Mucosa of descending colon (tissue), 3 donors: ENCODE measurements around the gene NOSTRIN. TPM values are rescaled to one million over a fixed set of nuclear protein-coding genes. Genes with fewer than 3 reads are reported as not detected.

Source experiments
- ATAC-seq: fragments of 200-7000 bp; cut with Tn5 transposase; one replicate; pipeline ENCODE4 v1.9.1; 2020; ENCODE audit warnings: mild to moderate bottlenecking, moderate library complexity
- DNase-seq, 3 donors: peaks; one replicate each; pipeline ENCODE4 v3.0.0-alpha.2; 2020
- H3K36me3 ChIP-seq: fragments of 200-600 bp; one replicate; pipeline ENCODE4 v1.8.0; 2021; ENCODE audit warnings: low read depth, mild to moderate bottlenecking
- H3K4me1 ChIP-seq: fragments of 200-600 bp; one replicate; pipeline ENCODE4 v1.8.0; 2021; ENCODE audit warnings: low read depth, mild to moderate bottlenecking
- H3K4me3 ChIP-seq: fragments of 200-600 bp; one replicate; pipeline ENCODE4 v1.8.0; 2021; ENCODE audit warnings: mild to moderate bottlenecking
- H3K9me3 ChIP-seq: fragments of 200-600 bp; one replicate; pipeline ENCODE4 v1.8.0; 2021; ENCODE audit warnings: mild to moderate bottlenecking
- intact Hi-C, 2 donors: fragments of 100-400 bp; cut with DNase I in 1 of 2; cut with micrococcal nuclease in 1 of 2; formaldehyde crosslinking; loops; one replicate each; pipeline versions ENCODE4 v1.11.0 to v1.11.1; 2022; cut with DNase I, micrococcal nuclease
- total RNA-seq, 3 donors: library from RNA; stranded (reverse); fragmentation: NEBNext Ultra II Directional in 2 of 3; extraction: Animal tissue kit (Norgen Biotek cat#: 25700) in 2 of 3; gene quantifications; one replicate each; pipeline versions ENCODE4 v1.2.1 to v1.2.4, GENCODE V29; 2021 to 2023
- TF ChIP-seq, protein P1 (sequence below): fragments of 200-600 bp; IDR thresholded peaks from one replicate; pipeline ENCODE4 v1.8.0; 2022; ENCODE audit warnings: antibody characterized with exemption, mild to moderate bottlenecking
- donor health status: DM: no; HTN: no; CAD: no; lungs with moderate emphysema.
- donor health status: DM: no; HTN: no; CAD: no.
- donor health status: DM: no; HTN: yes; CAD: no.

The NOSTRIN gene
- total RNA-seq, 3 donors from 2014 or later, result 27.3 to 78.7 (median 56.2) TPM

DNA sequence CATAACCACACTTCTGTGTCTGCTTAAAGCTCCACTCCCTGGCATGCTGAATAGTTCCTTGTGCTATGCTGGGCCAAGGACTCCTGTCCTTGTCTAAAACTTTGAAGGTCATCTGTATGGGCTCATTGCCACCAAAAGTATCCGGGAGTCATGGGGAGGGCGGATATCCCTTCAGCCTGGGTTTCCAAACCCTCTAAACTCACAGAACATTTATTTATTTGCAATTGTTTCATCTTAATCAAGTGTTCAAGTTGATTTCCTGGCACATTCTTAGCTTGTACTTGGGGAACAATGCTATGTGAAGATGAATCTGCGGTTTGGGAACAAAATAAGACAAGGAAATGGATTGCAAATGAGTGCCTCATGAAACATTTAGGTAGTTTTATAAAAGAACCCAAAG, 1.8 kb downstream of the NOSTRIN start:
- Histone ChIP-seq H3K36me3 (no peaks in the 10 kb centered on the region), H3K9me3 (no peaks in the 10 kb centered on the region), H3K4me3 (no peak overlapping the region), H3K4me1 (peaks cover 5% of the 10 kb centered on the region)
- TF ChIP-seq, protein P1, sequence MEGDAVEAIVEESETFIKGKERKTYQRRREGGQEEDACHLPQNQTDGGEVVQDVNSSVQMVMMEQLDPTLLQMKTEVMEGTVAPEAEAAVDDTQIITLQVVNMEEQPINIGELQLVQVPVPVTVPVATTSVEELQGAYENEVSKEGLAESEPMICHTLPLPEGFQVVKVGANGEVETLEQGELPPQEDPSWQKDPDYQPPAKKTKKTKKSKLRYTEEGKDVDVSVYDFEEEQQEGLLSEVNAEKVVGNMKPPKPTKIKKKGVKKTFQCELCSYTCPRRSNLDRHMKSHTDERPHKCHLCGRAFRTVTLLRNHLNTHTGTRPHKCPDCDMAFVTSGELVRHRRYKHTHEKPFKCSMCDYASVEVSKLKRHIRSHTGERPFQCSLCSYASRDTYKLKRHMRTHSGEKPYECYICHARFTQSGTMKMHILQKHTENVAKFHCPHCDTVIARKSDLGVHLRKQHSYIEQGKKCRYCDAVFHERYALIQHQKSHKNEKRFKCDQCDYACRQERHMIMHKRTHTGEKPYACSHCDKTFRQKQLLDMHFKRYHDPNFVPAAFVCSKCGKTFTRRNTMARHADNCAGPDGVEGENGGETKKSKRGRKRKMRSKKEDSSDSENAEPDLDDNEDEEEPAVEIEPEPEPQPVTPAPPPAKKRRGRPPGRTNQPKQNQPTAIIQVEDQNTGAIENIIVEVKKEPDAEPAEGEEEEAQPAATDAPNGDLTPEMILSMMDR, result no peak
- DNase-seq (no peak), ATAC-seq (no peak)
- intact Hi-C loops, result no loop called here

GRCh38 chr2:168805615-168806014, 3.2 kb downstream of the NOSTRIN start:
- no peak for ATAC-seq
- TF ChIP-seq, protein P1, result no peak
- H3K4me3 ChIP-seq, result no peak overlapping the region

DNA sequence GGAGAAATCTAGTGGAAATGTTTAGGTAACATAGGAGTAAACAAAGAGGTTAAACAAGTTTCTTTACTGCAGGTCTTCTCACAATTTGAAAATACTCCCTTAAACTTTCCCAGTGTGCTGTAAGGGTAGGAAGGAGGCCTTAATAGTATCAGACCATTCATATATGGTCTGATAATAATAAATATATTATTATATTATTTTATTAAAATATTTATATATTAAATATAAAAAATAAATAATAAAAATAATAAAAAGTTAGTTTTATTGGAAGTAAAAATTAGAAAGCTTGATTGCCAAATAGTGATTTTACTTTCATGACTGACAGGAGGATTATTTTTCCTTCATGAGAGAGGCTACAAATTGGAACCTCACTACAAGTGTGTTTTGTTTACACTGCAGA, 7.1 kb downstream of the NOSTRIN start:
- no peaks in the 10 kb centered on the region for H3K4me1 ChIP-seq
- no peaks in the 10 kb centered on the region for H3K36me3 ChIP-seq
- H3K4me3 ChIP-seq, result no peak overlapping the region
- no peaks in the 10 kb centered on the region for H3K9me3 ChIP-seq
- TF ChIP-seq, protein P1, result no peak
- DNase-seq (no peak), ATAC-seq (no peak)
- intact Hi-C loops, result no loop called here

More at GRCh38 chr2:168805615-168806014, 3.2 kb downstream of the NOSTRIN start:
- H3K9me3 ChIP-seq, result no peaks in the 10 kb centered on the region
- H3K4me1 ChIP-seq, result peaks cover 5% of the 10 kb centered on the region
- no peak for DNase-seq
- intact Hi-C loops, result no loop called here
- H3K36me3 ChIP-seq, result no peaks in the 10 kb centered on the region

DNA sequence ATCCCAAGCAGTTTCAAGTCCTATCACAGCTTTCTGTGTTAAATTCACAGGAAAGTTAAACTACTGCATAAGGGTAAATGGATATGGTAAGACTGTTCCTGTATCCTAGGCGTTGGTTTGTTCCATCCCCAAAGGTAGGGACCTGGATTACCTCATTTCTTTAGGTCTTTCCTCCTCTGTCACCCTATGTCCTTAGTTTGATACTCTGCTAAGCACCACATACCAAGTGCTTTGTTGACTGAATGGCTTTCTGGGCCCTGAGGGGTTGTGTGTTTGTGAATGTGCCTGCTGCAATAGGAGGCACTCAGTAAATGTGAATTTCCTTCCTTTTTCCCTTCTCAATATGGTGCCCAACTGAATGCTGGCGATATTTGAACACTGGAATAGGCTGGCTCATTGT, 7.8 kb downstream of the NOSTRIN start:
- TF ChIP-seq, protein P1, result no peak
- Histone ChIP-seq H3K4me1 (no peaks in the 10 kb centered on the region), H3K36me3 (no peaks in the 10 kb centered on the region), H3K4me3 (no peak overlapping the region), H3K9me3 (no peaks in the 10 kb centered on the region)
- DNase-seq, result no peak
- no peak for ATAC-seq
- intact Hi-C loops, result no loop called here

- no peak overlapping the region for H3K4me3 ChIP-seq
- TF ChIP-seq, protein P1, result no peak
- no peaks in the 10 kb centered on the region for H3K4me1 ChIP-seq
- no peaks in the 10 kb centered on the region for H3K9me3 ChIP-seq
- H3K36me3 ChIP-seq, result no peaks in the 10 kb centered on the region
- DNase-seq (no peak), ATAC-seq (peak; percentile 67)
- intact Hi-C loops, result no loop called here
Observed at GRCh38 chr2:168811696-168812095, 9.3 kb downstream of the NOSTRIN start.

- DNase-seq (no peak), ATAC-seq (peak; percentile 70)
- intact Hi-C loops, result no loop called here
Observed at GRCh38 chr2:168814046-168814445, 11.6 kb downstream of the NOSTRIN start.

More at GRCh38 chr2:168814046-168814445, 11.6 kb downstream of the NOSTRIN start:
- Histone ChIP-seq H3K36me3 (no peaks in the 10 kb centered on the region), H3K9me3 (no peaks in the 10 kb centered on the region), H3K4me1 (no peaks in the 10 kb centered on the region), H3K4me3 (no peak overlapping the region)
- TF ChIP-seq, protein P1, result no peak
